ENCODE measurements around the gene THADA. TPM values are rescaled to one million over a fixed set of nuclear protein-coding genes. Genes with fewer than 3 reads are reported as not detected.
"Not testable (repeated sequence)": the region's sequence is repeated elsewhere in the genome, so short reads cannot be mapped to it uniquely, and the experiment has no call there.

The THADA gene
- total RNA-seq, 1 donor from 2014 or later = 40.4 TPM

- intact Hi-C loops (cut with micrococcal nuclease) = no loop called here
Observed at GRCh38 chr2:43541165-43541564, 54.7 kb downstream of the THADA start.

- intact Hi-C loops (cut with micrococcal nuclease) = no loop called here
Observed at GRCh38 chr2:43540021-43540779, 55.6 kb downstream of the THADA start.

GRCh38 chr2:43539436-43539835, 56.4 kb downstream of the THADA start:
- intact Hi-C loops (cut with micrococcal nuclease) = no loop called here

- intact Hi-C loops (cut with micrococcal nuclease) = no loop called here
Observed at GRCh38 chr2:43538034-43538670, 57.7 kb downstream of the THADA start.

- intact Hi-C loops (cut with micrococcal nuclease) = no loop called here
Observed at GRCh38 chr2:43537137-43537536, 58.7 kb downstream of the THADA start.

GRCh38 chr2:43534569-43534968, 61.3 kb downstream of the THADA start:
- intact Hi-C loops (cut with micrococcal nuclease) = no loop called here

GRCh38 chr2:43532572-43532971, 63.3 kb downstream of the THADA start:
- intact Hi-C loops (cut with micrococcal nuclease) = not testable (repeated sequence)

GRCh38 chr2:43531251-43531650, 64.6 kb downstream of the THADA start:
- intact Hi-C loops (cut with micrococcal nuclease) = no loop called here

- intact Hi-C loops (cut with micrococcal nuclease) = no loop called here
Observed at GRCh38 chr2:43526994-43527393, 68.8 kb downstream of the THADA start.

GRCh38 chr2:43525506-43525905, 70.3 kb downstream of the THADA start:
- intact Hi-C loops (cut with micrococcal nuclease) = no loop called here

- intact Hi-C loops (cut with micrococcal nuclease) = no loop called here
Observed at GRCh38 chr2:43524177-43524965, 71.5 kb downstream of the THADA start.

- intact Hi-C loops (cut with micrococcal nuclease) = no loop called here
Observed at GRCh38 chr2:43522177-43522576, 73.7 kb downstream of the THADA start.

- intact Hi-C loops (cut with micrococcal nuclease) = no loop called here
Observed at GRCh38 chr2:43521568-43521967, 74.3 kb downstream of the THADA start.

GRCh38 chr2:43520919-43521318, 74.9 kb downstream of the THADA start:
- intact Hi-C loops (cut with micrococcal nuclease) = no loop called here

GRCh38 chr2:43519643-43520221, 76.1 kb downstream of the THADA start:
- intact Hi-C loops (cut with micrococcal nuclease) = no loop called here

GRCh38 chr2:43518718-43519117, 77.1 kb downstream of the THADA start:
- intact Hi-C loops (cut with micrococcal nuclease) = no loop called here

- intact Hi-C loops (cut with micrococcal nuclease) = no loop called here
Observed at GRCh38 chr2:43518181-43518580, 77.7 kb downstream of the THADA start.

GRCh38 chr2:43515807-43516497, 79.9 kb downstream of the THADA start:
- intact Hi-C loops (cut with micrococcal nuclease) = no loop called here

- intact Hi-C loops (cut with micrococcal nuclease) = no loop called here
Observed at GRCh38 chr2:43515248-43515647, 80.6 kb downstream of the THADA start.

- intact Hi-C loops (cut with micrococcal nuclease) = no loop called here
Observed at GRCh38 chr2:43513796-43514195, 82.0 kb downstream of the THADA start.

GRCh38 chr2:43513216-43513615, 82.6 kb downstream of the THADA start:
- intact Hi-C loops (cut with micrococcal nuclease) = no loop called here
